ENCODE data around the gene CASR.

GRCh38 chr3:122295266-122296062 is 112.0 kb downstream of the CASR start:
- TF ChIP-seq, protein P1, sequence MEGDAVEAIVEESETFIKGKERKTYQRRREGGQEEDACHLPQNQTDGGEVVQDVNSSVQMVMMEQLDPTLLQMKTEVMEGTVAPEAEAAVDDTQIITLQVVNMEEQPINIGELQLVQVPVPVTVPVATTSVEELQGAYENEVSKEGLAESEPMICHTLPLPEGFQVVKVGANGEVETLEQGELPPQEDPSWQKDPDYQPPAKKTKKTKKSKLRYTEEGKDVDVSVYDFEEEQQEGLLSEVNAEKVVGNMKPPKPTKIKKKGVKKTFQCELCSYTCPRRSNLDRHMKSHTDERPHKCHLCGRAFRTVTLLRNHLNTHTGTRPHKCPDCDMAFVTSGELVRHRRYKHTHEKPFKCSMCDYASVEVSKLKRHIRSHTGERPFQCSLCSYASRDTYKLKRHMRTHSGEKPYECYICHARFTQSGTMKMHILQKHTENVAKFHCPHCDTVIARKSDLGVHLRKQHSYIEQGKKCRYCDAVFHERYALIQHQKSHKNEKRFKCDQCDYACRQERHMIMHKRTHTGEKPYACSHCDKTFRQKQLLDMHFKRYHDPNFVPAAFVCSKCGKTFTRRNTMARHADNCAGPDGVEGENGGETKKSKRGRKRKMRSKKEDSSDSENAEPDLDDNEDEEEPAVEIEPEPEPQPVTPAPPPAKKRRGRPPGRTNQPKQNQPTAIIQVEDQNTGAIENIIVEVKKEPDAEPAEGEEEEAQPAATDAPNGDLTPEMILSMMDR (IDR thresholded peaks at IDR 0.05), result no peak
- no peak for TF ChIP-seq ZFX (IDR thresholded peaks at IDR 0.05; ENCODE audit: borderline replicate concordance)

Measured in 22Rv1 (cell line).